ENCODE data around the gene MMP11. TPM values are rescaled to one million over a fixed set of nuclear protein-coding genes. Genes with fewer than 3 reads are reported as not detected.

The MMP11 gene
- total and polyA plus RNA-seq, 12 donors: 0.44 to 7.4 (median 4.3) TPM

DNA sequence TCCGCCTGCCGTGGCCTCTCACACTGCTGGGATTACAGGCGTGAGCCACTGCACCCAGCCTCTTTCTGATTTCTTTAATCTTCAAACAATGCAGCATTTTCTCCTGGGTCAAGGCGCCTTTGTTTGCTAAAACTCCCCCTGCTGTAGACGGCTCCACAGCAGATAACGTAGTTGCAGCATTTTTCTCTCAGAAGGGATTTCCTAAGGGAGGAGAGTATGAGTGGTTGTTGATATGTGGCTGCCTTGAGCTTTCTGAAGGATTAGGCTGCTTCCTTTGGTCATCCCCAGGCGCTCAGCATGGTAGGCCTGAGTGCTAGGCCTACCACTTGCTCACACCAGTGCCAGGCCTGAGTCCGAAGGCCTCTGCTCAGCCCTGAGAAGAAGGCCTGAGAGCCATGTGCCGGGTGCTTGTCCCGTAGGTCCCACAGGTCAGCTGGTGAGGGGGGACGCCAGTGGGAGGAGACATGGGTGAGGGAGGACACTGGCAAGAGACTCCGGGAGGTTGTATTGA is 32.2 kb downstream of the MMP11 start:
- no peak overlapping the region for H3K27ac ChIP-seq
- intact Hi-C loops (cut with DNase I): no loop called here

GRCh38 chr22:23806837-23807236 is 34.2 kb downstream of the MMP11 start:
- 75 to 94% (median 88%) methylated on average over 1 of the region's 1 CpG for WGBS, 4 donors
- no peaks in the 10 kb centered on the region for H3K4me1 ChIP-seq (replicated peaks in 1 of 2)
- no peak overlapping the region for H3K4me3 ChIP-seq
- H3K27ac ChIP-seq: no peak overlapping the region
- intact Hi-C loops (cut with DNase I): no loop called here
- H3K36me3 ChIP-seq (replicated peaks in 1 of 2): peaks cover 0 to 53% of the 10 kb centered on the region in 2 donors
- H3K27me3 ChIP-seq: no peaks in the 10 kb centered on the region
- no peaks in the 10 kb centered on the region for H3K9me3 ChIP-seq (replicated peaks in 1 of 3)
- DNase-seq: no peak
- no peak for TF ChIP-seq POLR2A (IDR thresholded peaks at IDR 0.05)
- TF ChIP-seq, protein P1, sequence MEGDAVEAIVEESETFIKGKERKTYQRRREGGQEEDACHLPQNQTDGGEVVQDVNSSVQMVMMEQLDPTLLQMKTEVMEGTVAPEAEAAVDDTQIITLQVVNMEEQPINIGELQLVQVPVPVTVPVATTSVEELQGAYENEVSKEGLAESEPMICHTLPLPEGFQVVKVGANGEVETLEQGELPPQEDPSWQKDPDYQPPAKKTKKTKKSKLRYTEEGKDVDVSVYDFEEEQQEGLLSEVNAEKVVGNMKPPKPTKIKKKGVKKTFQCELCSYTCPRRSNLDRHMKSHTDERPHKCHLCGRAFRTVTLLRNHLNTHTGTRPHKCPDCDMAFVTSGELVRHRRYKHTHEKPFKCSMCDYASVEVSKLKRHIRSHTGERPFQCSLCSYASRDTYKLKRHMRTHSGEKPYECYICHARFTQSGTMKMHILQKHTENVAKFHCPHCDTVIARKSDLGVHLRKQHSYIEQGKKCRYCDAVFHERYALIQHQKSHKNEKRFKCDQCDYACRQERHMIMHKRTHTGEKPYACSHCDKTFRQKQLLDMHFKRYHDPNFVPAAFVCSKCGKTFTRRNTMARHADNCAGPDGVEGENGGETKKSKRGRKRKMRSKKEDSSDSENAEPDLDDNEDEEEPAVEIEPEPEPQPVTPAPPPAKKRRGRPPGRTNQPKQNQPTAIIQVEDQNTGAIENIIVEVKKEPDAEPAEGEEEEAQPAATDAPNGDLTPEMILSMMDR (IDR thresholded peaks at IDR 0.05): no peak

More for the DNA sequence above, 32.2 kb downstream of the MMP11 start:
- no peaks in the 10 kb centered on the region for H3K27me3 ChIP-seq
- no peak for TF ChIP-seq POLR2A (IDR thresholded peaks at IDR 0.05)
- TF ChIP-seq, protein P1 (IDR thresholded peaks at IDR 0.05): no peak
- H3K36me3 ChIP-seq (replicated peaks in 1 of 2): peaks cover 0 to 67% of the 10 kb centered on the region in 2 donors
- no peaks in the 10 kb centered on the region for H3K4me1 ChIP-seq (replicated peaks in 1 of 2)
- 80 to 93% (median 85%) methylated on average over 10 to 12 of the region's 12 CpGs for WGBS, 4 donors
- DNase-seq: no peak
- H3K4me3 ChIP-seq: no peak overlapping the region
- no peaks in the 10 kb centered on the region for H3K9me3 ChIP-seq (replicated peaks in 1 of 3)

GRCh38 chr22:23812378-23812777 is 39.7 kb downstream of the MMP11 start:
- TF ChIP-seq, protein P1 (IDR thresholded peaks at IDR 0.05): no peak
- TF ChIP-seq POLR2A (IDR thresholded peaks at IDR 0.05): no peak
- Histone ChIP-seq H3K36me3 (replicated peaks in 1 of 2) (peaks cover 0 to 26% of the 10 kb centered on the region in 2 donors), H3K4me1 (replicated peaks in 1 of 2) (peaks cover 0 to 6% of the 10 kb centered on the region in 2 donors), H3K4me3 (no peak overlapping the region), H3K27me3 (no peaks in the 10 kb centered on the region), H3K27ac (no peak overlapping the region), H3K9me3 (replicated peaks in 1 of 3) (no peaks in the 10 kb centered on the region)
- WGBS, 4 donors: 93 to 99% (median 96%) methylated on average over 4 of the region's 4 CpGs
- DNase-seq: no peak
- intact Hi-C loops (cut with DNase I): no loop called here

DNA sequence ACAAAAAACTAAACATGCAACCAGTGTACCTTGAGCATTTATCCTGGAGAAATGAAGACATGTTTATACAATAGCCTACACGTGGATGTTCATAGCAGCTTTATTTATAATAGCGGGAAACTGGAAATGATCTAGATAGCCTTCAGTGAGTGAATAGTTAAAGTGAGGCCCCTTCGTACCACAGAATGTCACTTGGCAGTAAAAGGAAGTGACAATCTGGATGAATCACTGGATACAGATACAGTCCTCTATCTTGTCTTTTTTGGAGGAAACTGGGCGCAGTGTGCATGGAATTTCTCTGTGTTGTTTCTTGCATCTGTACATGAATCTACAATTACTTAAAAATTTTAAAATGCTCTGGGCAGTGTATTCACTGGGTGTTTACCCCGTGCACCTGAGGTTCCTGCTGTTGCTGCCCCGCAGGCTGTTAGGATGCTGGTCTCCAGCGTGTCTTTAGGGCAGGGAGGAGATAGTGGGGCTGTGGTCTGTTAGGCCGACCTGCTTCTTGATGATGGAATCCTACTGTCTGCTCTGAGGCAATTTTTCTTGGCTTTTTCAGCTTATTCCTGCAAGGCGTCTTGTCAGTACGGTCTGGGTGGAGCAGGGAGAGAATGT is 43.0 kb downstream of the MMP11 start:
- Histone ChIP-seq H3K27me3 (no peaks in the 10 kb centered on the region), H3K9me3 (replicated peaks in 1 of 3) (no peaks in the 10 kb centered on the region), H3K36me3 (replicated peaks in 1 of 2) (peaks cover 0 to 51% of the 10 kb centered on the region in 2 donors), H3K4me1 (replicated peaks in 1 of 2) (peaks cover 0 to 6% of the 10 kb centered on the region in 2 donors), H3K27ac (no peak overlapping the region), H3K4me3 (no peak overlapping the region)
- 66 to 76% (median 75%) methylated on average over 8 to 10 of the region's 10 CpGs for WGBS, 4 donors
- no peak for DNase-seq
- intact Hi-C loops (cut with DNase I): no loop called here
- TF ChIP-seq, protein P1 (IDR thresholded peaks at IDR 0.05): no peak
- no peak for TF ChIP-seq POLR2A (IDR thresholded peaks at IDR 0.05)
